NCI-H526 treated with DMSO at 0.1 percent for 48 hours (cell line): ENCODE data around the gene PODN.

Source experiments
- DNase-seq: peaks from one replicate; lab custom pipeline; 2025; lab: John Stamatoyannopoulos, UW

PODN gene

DNA sequence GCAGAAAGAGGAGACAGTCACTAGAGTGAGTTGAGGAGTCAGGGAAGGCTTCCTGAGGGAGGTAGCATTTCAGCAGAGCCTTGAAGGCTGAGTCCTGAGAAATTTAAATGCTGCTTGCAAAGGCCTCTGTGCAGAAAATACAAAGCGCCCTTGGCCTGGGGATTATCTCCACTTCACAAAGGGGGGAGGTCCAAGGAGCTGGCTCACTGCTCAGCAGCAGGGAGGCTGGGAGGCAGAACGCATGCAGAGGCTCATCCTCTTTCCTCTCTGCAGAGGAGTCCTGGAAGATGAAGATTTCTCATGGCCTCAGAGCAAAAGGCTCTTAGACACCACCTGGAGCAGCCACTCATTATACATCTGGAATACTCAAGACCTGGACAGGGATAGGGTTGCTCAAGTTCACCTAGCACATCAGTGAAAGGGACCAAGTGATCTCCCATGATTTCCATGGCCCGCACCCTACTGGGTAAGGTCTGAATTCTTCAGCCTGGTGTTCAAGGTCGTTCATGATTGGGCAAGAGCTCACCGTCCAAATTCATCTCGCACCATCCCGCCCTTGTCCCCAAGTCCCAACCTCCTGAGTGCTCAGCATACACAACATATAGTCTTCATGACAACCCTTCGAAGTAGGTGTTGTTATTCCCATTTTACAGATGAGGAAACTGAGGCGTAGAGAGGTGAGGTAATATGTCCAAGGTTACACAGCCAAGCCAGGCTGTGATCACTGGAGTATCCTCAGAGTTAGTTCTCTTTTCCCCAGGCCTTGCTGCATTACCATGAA, 71.4 kb downstream of the PODN start:
- no peak for DNase-seq

DNA sequence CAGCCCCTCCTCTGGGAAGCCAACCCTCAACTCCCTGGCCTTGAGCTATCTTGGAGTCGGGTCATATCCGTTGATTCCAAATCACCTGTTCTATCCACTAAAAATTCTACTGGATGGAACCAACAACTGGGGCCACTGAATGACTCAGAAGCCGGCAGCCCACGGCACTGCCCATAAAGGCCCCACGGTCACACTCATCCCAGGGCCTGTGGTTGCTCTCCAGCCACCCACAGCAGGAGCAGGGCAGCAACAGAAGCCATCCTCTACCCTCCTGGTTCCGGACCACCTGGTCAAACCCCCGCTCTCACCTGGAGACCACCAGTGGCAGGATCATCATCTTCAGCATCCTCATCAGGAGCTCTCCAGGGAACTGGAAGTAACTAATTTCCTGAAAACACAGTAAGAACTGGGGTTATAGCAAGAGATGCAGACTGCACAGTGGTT, 72.1 kb downstream of the PODN start:
- no peak for DNase-seq
